ENCODE data around the gene SCGB1D1.

SCGB1D1 gene

DNA sequence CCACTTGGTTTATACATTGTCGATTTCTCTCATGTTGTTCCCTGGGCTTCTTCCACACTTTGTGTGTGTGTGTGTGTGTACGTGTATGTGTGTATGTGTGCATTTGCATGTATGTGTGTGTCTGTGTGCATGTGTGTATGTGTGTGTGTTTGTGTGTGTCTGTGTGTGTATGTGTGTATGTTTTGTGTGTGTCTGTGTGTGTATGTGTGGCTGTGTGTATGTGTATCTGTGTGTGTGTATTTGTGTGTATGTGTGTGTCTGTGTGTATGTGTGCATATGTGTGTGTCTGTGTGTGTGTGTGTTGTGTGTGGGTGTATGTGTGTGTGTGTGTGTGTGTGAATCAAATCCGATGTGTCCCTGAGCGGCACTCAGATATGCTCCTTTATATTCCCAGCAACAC, 47.5 kb downstream of the SCGB1D1 start:
- DNase-seq, result no peak

GRCh38 chr11:62238151-62238550, 48.1 kb downstream of the SCGB1D1 start:
- DNase-seq, result no peak

DNA sequence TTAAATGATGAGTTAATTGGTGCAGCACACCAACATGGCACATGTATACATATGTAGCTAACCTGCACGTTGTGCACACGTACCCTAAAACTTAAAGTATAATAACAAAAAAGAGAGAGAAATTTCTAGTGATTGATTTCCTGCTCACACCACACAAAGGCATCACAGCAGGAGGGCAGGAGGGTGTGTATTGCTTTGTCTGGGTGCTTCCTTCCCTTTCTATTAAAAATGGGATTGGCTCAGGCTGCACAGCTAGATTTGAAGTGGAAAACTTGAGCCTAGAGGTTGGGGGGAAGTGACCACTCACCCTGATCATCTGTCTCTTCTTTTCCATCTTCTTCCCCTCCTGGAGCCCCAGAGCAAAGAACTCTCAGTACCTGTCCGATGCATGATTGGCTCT, 51.1 kb downstream of the SCGB1D1 start:
- DNase-seq, result no peak

GRCh38 chr11:62242021-62242420, 52.0 kb downstream of the SCGB1D1 start, which contains the start of gene SCGB1D2:
TSS of gene SCGB1D2 (plus strand) at chr11:62242239. CDS start at chr11:62242308, 69 bp downstream.
- DNase-seq, result no peak

Measured in NCI-H1436 treated with DMSO at 0.1 percent for 48 hours (cell line).